Natural killer cell (primary cell): Measurements from ENCODE around the gene FTCDNL1. TPM values are rescaled to one million over a fixed set of nuclear protein-coding genes. Genes with fewer than 3 reads are reported as not detected.

ENCODE experiments used
- ATAC-seq, 3 donors: fragments of 150-1000 bp in 2 of 3; fragments of 200-7000 bp in 1 of 3; cut with Tn5 transposase; 1 replicate in 1 of 3; 2 replicates in 2 of 3; pipeline ENCODE4 v1.10.0; 2021; ENCODE audit warnings: mild to moderate bottlenecking in 2 of 3, moderate library complexity in 2 of 3
- DNase-seq, 2 donors: peaks; one replicate each; pipeline versions ENCODE4 v3.0.0 to v3.0.0-alpha.2; 2013 to 2021; ENCODE audit warnings: mixed read lengths in 1 of 2
- H3K27ac ChIP-seq: one replicate; pipeline ENCODE4 v1.5.1; 2013; ENCODE audit warnings: mild to moderate bottlenecking, low read length
- H3K27me3 ChIP-seq: one replicate; pipeline ENCODE4 v1.6.1; 2013; ENCODE audit warnings: low read length; ENCODE audit not compliant: control insufficient read depth, insufficient read depth
- H3K36me3 ChIP-seq: one replicate; pipeline ENCODE4 v1.6.1; 2013; ENCODE audit warnings: low read length; ENCODE audit not compliant: control insufficient read depth, insufficient read depth
- H3K4me1 ChIP-seq: one replicate; pipeline ENCODE4 v1.6.1; 2013; ENCODE audit warnings: low read length; ENCODE audit not compliant: control insufficient read depth, insufficient read depth
- H3K4me3 ChIP-seq: one replicate; pipeline ENCODE4 v1.5.1; 2013; ENCODE audit warnings: low read length
- H3K9me3 ChIP-seq: one replicate; pipeline ENCODE4 v1.6.1; 2013; ENCODE audit warnings: low read length; ENCODE audit not compliant: control insufficient read depth, insufficient read depth
- H3K27ac Mint-ChIP-seq, 2 donors: one replicate each; pipeline ENCODE4 v1.8.0; 2022; ENCODE audit warnings: mild to moderate bottlenecking in 2 of 2, mixed read lengths in 2 of 2, moderate library complexity in 1 of 2
- H3K27me3 Mint-ChIP-seq, 2 donors: one replicate each; pipeline ENCODE4 v1.8.0; 2022; ENCODE audit warnings: low read depth in 2 of 2, mixed read lengths in 2 of 2
- H3K36me3 Mint-ChIP-seq: one replicate; pipeline ENCODE4 v1.8.0; 2022; ENCODE audit warnings: mixed read lengths
- H3K4me1 Mint-ChIP-seq, 2 donors: one replicate each; pipeline ENCODE4 v1.8.0; 2022; ENCODE audit warnings: mixed read lengths in 2 of 2
- H3K4me3 Mint-ChIP-seq: one replicate; pipeline ENCODE4 v1.8.0; 2022; ENCODE audit warnings: mild to moderate bottlenecking, moderate library complexity, mixed read lengths
- H3K9me3 Mint-ChIP-seq, 2 donors: one replicate each; pipeline ENCODE4 v1.8.0; 2022; ENCODE audit warnings: mixed read lengths in 2 of 2
- WGBS: methylation state at CpG from one replicate; pipeline ENCODE4 v1.1.7; 2013; ENCODE audit warnings: missing lambda C conversion rate; ENCODE audit not compliant: insufficient coverage; 5-methylcytosine and 5-hydroxymethylcytosine counted together
- intact Hi-C: fragments of 100-400 bp; cut with micrococcal nuclease; formaldehyde crosslinking; loops from one replicate; pipeline ENCODE4 v1.14.2; 2022
- total RNA-seq, 4 donors: library from RNA; stranded (reverse); fragments of 120-200 nt in 1 of 4; gene quantifications; one replicate each; pipeline versions ENCODE4 v1.2.3 to v1.2.4, GENCODE V29; 2013 to 2022
- TF ChIP-seq, protein P1 (sequence below): fragments of 200-600 bp; IDR thresholded peaks from one replicate; pipeline ENCODE4 v1.8.0; 2022; ENCODE audit warnings: antibody characterized with exemption

FTCDNL1 gene
- total RNA-seq, 3 donors from 2014 or later (not counting 1 experiment from before 2014, with no cell fraction given) = 0.52 to 0.95 TPM; not detected in 1

DNA sequence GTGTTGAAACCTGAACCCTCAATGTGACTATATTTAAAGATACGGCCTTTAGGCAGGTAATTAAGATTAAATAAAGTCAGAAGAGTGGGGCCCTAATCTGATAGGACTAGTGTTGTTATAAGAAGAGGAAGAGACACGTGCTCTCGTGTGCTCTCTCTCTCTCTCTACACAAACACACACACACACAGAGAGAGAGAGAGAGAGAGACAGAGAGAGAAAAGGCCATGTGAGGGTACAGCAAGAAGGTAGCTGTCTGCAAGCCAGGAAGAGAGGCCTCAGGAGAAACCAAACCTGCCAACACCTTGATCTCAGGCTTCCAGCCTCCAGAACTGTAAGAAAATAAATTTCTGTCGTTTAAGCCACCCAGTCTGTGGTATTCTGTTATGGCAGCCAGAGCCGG is 106.7 kb downstream of the FTCDNL1 start:
- Histone ChIP-seq H3K4me1 (peaks cover 3% of the 10 kb centered on the region), H3K27me3 (no peaks in the 10 kb centered on the region), H3K9me3 (no peaks in the 10 kb centered on the region), H3K36me3 (no peaks in the 10 kb centered on the region), H3K27ac (no peak overlapping the region), H3K4me3 (no peak overlapping the region)
- intact Hi-C loops = no loop called here
- Mint-ChIP-seq H3K27ac (no peak overlapping the region), H3K4me3 (no peak overlapping the region), H3K36me3 (no peaks in the 10 kb centered on the region), H3K4me1 (peaks cover 6 to 7% of the 10 kb centered on the region in 2 donors), H3K9me3 (no peaks in the 10 kb centered on the region), H3K27me3 (peaks cover 0 to 21% of the 10 kb centered on the region in 2 donors)
- TF ChIP-seq, protein P1, sequence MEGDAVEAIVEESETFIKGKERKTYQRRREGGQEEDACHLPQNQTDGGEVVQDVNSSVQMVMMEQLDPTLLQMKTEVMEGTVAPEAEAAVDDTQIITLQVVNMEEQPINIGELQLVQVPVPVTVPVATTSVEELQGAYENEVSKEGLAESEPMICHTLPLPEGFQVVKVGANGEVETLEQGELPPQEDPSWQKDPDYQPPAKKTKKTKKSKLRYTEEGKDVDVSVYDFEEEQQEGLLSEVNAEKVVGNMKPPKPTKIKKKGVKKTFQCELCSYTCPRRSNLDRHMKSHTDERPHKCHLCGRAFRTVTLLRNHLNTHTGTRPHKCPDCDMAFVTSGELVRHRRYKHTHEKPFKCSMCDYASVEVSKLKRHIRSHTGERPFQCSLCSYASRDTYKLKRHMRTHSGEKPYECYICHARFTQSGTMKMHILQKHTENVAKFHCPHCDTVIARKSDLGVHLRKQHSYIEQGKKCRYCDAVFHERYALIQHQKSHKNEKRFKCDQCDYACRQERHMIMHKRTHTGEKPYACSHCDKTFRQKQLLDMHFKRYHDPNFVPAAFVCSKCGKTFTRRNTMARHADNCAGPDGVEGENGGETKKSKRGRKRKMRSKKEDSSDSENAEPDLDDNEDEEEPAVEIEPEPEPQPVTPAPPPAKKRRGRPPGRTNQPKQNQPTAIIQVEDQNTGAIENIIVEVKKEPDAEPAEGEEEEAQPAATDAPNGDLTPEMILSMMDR = no peak
- DNase-seq = no peak
- no peak for ATAC-seq
- 86% methylated on average over 3 of the region's 5 CpGs for WGBS

DNA sequence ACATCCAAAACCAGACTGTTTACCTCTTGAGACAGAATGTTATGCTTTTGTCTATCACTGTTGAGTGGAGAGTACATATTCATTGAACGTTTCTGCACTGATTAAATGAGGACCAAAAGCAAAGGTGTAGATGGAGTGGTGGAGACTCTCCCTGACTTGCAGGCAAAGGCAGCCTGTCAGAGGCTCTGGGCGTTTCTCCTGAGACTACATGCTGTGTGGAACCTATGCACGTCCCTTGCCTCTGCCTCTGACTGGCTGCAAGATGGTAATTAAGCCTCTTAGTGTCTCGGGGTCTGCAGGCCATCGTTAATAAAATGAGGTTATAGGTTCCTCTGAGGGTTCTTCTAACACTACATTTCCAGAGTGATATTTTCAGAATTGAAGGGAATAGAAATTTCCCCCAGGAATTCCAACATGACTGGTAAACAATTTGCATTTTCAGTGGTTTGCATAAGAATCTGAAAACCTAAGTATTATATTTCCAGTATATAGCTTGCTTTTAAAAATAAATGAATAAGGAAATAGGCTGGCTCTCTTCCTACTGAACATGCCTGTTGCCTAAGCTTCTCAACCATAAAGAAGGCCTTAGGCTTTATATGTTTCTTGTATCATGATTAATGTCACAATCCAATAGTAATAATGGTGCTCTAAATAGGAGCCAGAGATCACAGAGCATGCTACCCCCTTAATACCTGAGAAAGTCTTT is 107.4 kb downstream of the FTCDNL1 start:
- H3K9me3 Mint-ChIP-seq = no peaks in the 10 kb centered on the region
- no peaks in the 10 kb centered on the region for H3K36me3 Mint-ChIP-seq
- Histone ChIP-seq H3K27me3 (no peaks in the 10 kb centered on the region), H3K4me1 (peaks cover 3% of the 10 kb centered on the region), H3K9me3 (no peaks in the 10 kb centered on the region), H3K36me3 (no peaks in the 10 kb centered on the region), H3K27ac (no peak overlapping the region), H3K4me3 (no peak overlapping the region)
- TF ChIP-seq, protein P1 = no peak
- 68% methylated on average over 3 of the region's 5 CpGs for whole genome bisulfite sequencing
- no peak overlapping the region for H3K27ac Mint-ChIP-seq
- DNase-seq (no peak), ATAC-seq (no peak)
- no peak overlapping the region for H3K4me3 Mint-ChIP-seq
- H3K4me1 Mint-ChIP-seq = peaks cover 6 to 7% of the 10 kb centered on the region in 2 donors
- H3K27me3 Mint-ChIP-seq = peaks cover 3 to 28% of the 10 kb centered on the region in 2 donors
- intact Hi-C loops = no loop called here

DNA sequence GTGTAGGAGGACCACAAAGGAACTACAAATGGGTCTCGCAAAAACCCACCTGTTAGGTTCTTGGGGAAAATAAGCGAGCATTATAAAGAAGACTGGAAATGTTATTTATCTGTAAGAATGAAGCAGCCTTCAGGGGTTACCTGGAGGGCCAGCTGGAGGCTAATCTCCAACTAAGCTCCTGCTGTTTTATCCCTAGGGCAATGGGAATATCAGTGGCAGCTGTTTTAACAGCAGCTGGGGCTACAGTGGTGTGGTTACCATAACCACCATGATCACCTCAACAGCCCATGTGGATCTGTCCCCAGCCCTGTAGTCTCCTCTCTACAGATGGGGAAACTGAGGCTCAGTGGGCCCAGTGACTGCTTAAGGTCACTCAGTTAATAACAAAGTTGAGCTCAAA is 108.1 kb downstream of the FTCDNL1 start:
- Mint-ChIP-seq H3K4me3 (no peak overlapping the region), H3K27ac (no peak overlapping the region), H3K36me3 (no peaks in the 10 kb centered on the region), H3K27me3 (peaks cover 6 to 35% of the 10 kb centered on the region in 2 donors), H3K9me3 (no peaks in the 10 kb centered on the region), H3K4me1 (peaks cover 6 to 7% of the 10 kb centered on the region in 2 donors)
- no peak for ATAC-seq
- peaks cover 3% of the 10 kb centered on the region for H3K4me1 ChIP-seq
- H3K27ac ChIP-seq = no peak overlapping the region
- intact Hi-C loops = no loop called here
- H3K9me3 ChIP-seq = no peaks in the 10 kb centered on the region
- no peak for DNase-seq
- TF ChIP-seq, protein P1 = no peak
- no peak overlapping the region for H3K4me3 ChIP-seq
- H3K36me3 ChIP-seq = no peaks in the 10 kb centered on the region
- WGBS = 98% methylated on average over 2 of the region's 2 CpGs
- no peaks in the 10 kb centered on the region for H3K27me3 ChIP-seq

DNA sequence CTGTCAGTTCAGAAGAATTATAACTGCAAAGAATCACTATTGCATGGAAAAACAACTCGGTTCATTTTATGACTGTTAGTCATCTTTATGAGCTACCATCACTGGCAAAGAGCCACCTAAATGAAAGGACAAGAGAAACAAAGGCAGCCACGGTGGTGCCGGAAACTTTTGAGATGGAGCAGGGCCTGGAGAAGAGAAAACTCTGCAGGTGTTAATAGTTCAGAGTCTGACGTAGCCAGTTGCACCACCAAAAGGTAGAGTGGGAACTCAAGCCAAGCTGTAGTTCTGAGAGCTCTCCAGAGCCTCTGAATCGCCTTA is 110.9 kb downstream of the FTCDNL1 start:
- Mint-ChIP-seq H3K4me1 (peaks cover 6 to 7% of the 10 kb centered on the region in 2 donors), H3K4me3 (no peak overlapping the region), H3K36me3 (no peaks in the 10 kb centered on the region), H3K27me3 (peaks cover 10 to 36% of the 10 kb centered on the region in 2 donors), H3K9me3 (no peaks in the 10 kb centered on the region), H3K27ac (no peak overlapping the region)
- ATAC-seq (no peak), DNase-seq (no peak)
- no peak overlapping the region for H3K4me3 ChIP-seq
- TF ChIP-seq, protein P1 = peak; percentile 48
- H3K27ac ChIP-seq = no peak overlapping the region
- WGBS = 53% methylated on average over 5 of the region's 5 CpGs
- peaks cover 3% of the 10 kb centered on the region for H3K4me1 ChIP-seq
- H3K9me3 ChIP-seq = no peaks in the 10 kb centered on the region
- no peaks in the 10 kb centered on the region for H3K27me3 ChIP-seq
- intact Hi-C loops = no loop called here
- no peaks in the 10 kb centered on the region for H3K36me3 ChIP-seq
